NCI-H128 (cell line): ENCODE data around the gene PTPRJ.

ENCODE experiments used
- DNase-seq: peaks from one replicate; lab custom pipeline; 2025; ENCODE audit not compliant: unreplicated experiment; lab: John Stamatoyannopoulos, UW

The PTPRJ gene

DNA sequence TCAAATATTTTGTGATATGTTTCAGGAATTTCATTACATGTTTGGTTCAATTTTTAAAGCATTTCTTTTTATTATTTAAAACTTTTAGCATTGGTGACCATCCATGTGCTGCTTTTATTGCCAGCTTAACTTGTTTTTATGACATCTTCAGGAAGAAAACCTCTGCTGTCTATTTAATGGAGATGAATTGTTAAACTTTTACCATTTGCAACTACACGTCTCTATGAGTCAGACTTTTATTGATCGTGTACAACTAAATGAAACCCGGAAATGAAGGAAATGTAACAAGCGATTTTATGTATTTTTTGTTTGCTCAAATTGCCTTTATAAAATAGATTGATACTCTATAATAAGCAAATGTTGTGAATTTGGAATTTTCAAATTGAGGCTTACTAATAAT is 113.0 kb downstream of the PTPRJ start:
- no peak for DNase-seq

DNA sequence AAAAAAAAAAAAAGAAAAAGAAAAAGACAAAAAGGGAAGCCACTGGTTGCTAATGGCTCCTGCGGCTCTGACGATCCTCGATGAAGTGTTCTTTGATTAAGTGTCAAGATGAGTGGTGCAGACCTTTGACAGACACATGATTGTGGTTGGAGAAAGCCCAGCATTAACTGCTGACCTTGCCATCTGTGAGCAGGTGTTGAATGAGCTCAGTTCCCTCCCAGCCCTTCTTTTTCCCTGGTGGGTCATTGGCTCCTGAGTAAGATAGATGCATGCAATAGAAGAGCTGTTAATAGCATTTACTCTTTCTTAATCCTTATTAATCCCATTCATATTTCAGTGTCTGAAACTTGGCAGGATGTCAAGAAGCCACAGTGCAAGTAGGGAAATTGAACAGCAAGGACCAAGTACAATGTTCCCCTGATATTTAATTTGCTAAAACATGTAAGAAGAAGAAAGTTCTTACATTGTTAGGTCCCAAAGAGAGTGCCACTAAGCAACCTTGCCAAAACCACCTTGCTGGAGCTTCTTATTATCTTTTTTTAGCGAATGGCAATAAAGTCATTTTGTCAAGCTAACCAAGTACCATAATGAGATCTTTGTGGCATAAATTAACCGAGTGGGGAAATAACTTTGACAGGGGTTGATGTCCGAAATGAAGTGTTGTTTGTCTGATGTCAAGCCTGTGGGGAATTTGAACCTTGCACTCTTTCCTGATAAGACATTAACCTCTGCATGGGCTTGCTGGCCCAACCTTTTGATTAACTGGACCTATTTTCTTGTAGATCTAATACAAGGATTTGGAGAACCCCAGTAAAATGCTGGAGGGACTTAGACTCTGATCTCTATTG is 113.7 kb downstream of the PTPRJ start:
- DNase-seq: peak; percentile 85

DNA sequence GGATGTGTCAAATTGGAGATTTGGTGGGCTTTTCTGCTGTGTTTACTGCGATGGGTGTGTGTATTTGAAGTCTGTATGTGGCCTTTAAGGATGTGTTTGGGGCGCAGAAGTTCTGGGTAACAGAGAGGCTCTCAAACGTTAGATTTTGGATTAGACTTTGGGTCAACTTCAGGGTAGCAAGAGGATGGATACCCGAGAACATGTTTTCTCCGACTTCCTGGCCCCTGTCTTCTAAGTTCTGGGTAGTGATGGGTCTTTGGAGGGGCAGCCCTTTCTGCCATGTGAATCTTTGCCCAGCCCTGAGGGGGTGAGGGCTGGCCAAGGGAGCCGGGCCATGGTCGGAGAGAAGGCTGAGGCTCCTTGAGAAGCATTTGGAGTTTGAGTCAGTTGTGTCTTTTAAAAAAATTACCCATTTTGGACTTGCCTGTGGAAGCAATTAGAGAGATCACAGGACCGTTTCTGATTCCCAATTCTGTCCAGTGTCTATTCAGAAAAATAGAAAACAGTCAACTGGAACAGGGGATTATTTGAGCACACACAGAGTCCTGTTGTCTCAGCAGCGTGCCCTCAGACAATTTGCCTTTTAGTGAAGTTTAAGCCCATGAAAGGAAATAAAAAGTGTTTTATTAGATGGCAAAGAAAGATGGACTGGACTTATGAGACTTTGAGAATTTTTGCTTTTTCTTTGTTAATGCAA is 114.4 kb downstream of the PTPRJ start:
- DNase-seq: no peak

DNA sequence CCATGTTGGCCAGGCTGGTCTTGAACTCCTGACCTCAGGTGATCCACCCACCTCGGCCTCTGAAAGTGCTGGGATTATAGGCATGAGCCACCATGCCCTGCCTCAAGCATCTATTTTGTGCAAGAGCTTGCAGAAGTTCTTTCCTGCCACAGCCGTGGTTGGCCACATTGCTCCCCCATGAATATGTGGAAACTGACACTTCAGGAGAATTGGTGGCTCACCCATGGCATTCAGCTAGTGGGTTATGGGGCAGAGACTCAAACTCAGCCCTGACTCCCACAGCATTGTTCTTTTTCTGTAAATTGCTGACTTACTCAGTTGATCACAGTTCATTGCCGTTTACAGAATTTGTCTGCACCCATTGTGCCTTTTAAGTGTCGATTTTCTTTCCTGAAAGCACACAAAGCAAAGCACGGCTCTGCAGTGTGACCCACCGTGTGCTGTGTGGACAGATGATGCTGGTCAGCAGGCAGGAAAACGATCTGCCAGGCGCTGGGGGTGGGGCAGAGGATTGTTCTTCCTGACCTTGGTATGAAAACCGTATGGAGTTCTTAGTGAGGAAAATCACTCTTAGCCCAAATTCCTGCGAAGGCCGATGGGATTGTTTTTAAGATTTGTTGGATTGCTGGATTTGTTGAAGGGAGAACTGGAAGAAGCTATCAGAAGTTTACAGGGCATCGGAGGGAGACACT is 115.6 kb downstream of the PTPRJ start:
- DNase-seq: no peak

DNA sequence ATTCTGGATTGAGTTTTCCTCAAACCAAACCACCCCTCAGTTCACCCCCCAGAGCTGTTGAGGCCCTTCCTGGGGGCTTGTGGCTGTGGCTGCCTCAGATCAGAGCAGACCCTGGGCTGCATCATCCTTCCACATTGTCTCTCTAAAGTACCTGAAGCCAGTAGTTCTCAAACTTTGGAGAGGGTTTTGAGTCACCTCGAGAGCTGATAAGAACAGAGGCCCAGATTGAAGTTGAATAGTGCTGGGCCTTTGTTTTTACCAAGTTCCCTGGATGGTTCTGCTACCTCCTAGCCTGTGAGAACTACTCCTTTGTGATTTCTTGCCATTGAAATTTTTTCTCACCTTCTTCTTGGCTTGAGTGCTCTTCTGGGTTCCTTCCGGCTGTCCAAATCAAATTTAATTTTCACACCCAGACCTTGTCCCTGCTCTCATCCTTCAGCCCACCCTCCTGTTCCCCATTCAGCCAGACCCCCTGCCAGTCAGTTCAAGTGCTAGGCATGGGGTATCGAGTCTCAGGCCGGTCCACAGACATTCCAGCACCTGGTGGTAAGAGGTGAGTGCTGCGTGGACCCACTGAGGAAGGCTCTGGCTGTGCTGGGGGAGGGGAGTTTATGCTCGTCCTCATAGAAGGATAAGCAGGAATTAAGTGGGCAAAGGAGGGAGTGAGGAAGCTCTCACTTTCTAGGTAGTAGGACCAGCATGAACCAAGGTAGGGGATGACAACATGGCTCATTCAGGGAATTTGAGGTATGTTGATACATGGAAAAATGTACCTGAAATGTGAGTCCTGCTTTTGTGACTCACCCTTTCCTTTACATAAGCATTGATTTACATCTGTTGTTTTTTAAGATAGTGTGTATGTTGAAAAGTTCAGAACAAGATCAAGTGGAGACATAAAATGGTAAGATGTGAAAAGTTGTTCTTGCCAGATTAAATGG is 116.5 kb downstream of the PTPRJ start:
- no peak for DNase-seq

DNA sequence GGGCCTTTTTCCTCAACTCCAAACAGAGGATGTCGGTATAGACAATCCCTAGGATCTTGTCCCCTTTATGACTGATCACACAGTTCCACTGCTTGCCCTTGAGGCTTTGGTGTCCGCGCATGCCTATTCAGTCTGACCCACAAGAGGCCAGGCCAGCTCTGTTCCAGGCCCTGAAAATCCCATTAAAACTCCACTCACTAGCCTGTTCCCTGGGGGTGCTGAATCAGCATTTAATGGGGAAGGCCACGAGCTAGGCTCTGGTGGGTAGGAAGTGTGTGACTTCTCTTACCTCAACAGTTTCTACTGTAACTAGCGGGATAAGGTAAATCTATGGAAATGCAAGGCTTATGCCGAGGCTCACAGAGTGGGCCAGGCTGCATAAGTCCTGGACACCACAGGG is 117.7 kb downstream of the PTPRJ start:
- no peak for DNase-seq

DNA sequence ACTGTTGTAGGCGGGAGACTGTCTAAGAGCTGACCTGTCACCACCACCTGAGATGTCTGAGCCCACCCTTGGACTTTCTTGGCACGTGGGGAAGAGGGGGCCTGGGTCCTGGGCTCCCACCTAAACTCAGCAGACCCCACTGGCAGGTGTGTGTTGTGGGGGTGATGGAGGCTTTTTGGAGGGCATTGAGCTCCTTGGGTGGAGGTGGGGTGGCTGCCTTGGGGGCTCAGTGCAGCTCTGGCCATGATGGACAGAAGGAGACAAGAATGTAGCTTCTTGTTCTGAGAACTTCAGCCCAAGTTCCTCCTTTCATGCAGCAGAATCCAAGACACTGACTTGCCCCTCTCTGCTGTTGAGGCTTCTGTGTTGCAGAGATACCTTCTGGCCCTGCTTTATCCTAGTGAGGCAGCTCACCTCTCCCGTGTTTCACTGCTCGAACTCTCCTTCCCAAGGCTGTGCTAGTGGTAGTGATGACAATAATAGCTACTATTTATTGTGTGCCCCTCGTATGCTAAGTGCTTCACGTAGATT is 119.6 kb downstream of the PTPRJ start:
- no peak for DNase-seq

DNA sequence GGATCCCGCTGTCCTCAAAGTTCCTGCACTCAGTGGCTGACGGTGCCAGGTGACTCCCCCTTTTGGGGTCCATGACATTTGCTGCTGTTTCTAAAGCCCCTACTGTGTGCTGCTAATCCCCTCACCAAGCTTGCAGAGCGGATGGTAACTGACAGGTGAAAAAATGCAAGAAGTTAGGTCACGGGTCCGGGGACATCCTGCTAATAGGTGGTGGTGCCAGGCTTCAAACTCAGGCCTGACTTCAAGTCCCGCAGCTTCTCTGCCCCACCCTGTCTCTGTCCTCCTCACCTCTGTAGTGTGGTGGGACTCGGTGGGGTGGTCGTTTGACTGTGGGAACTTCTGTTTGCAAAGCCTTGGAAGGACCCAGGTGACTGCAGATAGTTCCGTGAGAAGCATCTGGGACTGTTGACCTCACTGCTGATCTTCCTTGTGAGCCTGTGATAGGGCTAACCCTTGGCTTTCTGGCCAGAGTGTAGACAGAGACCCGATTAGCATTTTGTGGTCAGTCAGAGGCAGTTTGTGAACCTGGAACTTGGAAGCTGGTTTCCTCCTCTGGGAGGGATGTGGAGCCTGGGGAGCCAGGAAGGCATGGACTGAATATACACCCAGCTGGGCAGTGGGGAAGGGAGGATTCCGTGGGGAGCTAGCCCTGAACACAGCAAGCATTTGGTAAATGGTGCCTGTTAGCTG is 120.8 kb downstream of the PTPRJ start:
- no peak for DNase-seq

DNA sequence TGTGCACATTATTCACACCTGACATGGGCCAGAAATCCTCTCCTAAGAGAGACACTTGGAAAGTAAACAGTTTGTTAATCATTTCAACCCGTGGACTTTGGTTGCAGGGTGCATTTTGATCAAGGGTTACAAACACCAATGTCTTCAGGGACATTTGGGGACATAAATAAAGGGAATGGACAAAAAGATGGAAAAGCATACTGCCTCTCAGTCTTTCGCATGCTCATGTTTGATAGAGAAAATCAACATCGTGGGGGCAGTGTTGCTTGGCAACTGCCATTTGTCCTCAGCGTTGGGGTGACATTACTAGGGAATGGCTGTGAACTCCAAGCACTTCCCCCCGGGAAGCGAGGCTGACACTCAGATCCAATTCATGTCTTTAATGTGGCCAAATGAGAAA is 121.6 kb downstream of the PTPRJ start:
- no peak for DNase-seq

DNA sequence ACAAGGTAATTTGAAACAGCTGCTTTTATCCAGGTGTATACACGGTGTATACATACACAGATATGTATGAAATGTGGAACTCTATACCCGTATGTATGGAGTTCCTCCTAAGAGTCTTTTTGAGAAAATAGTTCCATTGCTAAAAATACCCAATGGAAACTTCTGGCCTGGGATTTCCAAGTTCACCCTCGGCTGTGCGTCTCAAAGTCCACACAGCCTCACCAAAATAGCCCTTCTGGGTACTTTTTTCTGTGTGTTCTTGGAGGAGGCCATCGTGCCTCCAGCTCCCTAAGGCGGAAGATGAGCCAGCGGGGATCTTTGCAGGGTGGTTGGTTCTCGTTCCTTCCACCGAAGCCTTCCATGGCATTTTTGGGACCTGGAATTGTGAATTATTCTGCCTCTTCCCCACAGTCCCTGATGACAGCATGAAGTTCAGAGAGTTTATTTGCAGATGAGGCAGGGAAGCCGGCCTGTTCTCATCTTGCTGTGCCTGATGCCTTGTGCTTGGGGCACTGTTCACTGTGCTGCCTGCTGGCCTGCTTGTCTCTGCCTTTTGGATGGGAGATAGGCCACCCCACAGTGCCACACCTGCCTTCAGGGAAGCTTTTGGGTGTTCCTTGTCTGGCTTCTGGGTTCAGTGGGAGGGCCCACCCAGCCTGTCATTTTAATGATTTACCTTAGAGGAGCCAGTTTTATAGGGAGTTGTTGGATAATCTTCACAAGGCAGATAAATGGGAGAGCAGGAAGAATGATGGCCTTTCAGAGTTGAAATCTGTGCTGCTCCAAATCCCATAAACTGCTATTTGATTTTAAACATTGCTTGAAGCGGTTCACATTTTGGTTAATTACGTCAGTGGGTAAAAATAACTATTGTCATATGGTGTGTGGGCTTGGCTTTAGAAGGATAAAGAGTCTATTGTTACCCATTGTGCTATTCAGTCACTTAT is 123.5 kb downstream of the PTPRJ start:
- DNase-seq: no peak

DNA sequence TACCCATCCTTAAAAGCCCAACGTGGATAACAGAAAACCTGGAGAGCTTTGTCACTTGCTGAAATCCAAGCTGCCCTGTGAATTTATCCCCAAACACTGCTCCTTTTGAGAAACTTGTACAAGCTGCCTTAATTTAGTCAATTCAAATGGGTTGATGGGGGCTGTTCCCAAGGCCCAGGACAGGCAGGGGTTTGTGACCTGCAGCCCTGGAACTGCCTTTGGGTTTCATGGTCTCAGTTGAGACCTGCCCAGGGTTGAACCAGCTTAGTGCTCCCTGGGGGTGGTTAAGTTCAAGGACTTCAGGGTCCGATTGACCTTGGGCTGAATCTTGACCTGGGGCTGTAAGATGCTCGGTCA is 124.2 kb downstream of the PTPRJ start:
- no peak for DNase-seq

DNA sequence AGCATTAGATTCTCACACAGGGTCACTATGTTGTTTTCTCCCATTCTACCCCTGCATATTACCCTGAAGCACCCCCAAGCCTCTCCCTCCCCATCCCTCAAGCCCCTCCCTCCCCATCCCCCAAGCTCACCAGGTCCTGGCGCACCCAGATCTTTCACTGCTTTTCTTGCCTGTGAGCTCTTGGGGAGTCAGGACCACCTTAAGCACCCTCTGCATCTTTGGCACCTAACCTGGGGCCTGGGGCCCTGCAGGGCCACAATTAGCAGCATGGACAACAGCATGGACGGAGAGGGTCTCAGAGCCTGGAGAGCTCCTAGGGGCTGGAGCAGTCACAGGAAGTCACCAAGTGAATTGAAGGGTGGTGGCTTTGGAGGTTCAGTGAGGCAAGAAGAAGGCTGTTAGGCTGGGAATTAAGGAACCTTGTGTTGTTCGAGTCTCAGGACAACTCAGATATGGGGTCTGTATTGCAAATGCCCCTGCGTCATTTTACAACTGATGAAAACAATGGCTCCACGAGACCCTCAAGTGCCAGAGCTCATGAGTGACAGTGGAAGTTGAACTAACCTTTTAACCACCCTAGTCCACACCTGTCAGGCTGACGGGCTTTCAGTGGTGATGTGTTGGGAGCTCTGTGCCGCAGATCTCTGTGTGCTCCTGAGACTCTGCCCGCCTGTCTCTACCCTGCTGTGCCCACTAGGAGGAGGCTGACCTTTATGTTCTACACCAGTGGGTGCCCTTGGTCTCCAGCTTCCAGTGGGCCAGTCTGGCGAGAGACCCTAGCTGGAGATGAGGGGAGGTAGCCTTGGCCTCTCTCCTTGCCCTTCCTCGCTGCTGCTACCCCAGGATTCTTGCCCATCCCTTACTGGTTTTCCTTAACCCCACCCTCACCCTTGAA is 125.0 kb downstream of the PTPRJ start:
- DNase-seq: no peak

DNA sequence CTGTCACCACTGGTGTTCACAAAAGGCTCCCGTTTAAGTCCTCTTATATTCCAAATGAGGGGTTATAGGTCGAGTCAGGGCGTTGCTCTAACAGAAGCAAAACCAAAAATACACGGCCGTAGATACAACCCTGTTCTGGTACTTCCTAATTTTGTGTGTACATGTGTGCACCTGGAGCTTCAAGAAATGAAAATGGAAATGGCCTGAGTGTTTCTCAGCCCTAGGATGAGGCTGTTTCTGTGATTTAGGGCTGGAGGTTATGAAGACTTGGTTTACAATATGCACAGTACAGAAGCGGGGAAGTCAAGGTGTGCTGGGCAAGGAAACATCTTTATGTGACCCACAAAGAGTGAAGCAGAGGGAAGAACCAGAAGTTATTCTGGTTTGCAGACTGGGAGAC is 125.8 kb downstream of the PTPRJ start:
- DNase-seq: no peak

DNA sequence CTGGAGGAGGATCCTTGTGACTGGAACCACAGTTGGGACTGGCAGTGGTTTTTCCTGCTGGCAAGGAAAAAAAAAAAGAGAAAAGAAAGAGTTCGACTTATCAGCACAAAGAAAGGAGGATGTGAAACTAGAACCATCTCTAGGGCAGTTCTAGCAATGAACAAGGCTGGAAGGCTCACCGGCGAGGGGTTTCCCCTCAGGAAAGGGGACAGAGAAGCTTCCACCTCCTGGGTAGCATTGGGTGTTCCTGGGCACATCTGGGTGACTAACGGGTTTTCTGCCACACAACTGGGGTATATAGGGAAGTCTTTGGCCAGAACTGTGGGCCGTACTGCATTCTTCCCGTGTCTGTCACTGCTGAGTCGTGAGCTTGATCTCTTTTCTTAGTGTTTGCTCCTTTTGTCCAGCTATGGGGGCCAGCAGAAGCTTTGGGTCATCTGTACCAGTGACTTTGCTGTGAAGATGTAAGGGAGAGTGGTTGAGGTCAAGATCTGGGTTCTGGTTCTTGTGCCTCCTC is 126.9 kb downstream of the PTPRJ start:
- DNase-seq: no peak

DNA sequence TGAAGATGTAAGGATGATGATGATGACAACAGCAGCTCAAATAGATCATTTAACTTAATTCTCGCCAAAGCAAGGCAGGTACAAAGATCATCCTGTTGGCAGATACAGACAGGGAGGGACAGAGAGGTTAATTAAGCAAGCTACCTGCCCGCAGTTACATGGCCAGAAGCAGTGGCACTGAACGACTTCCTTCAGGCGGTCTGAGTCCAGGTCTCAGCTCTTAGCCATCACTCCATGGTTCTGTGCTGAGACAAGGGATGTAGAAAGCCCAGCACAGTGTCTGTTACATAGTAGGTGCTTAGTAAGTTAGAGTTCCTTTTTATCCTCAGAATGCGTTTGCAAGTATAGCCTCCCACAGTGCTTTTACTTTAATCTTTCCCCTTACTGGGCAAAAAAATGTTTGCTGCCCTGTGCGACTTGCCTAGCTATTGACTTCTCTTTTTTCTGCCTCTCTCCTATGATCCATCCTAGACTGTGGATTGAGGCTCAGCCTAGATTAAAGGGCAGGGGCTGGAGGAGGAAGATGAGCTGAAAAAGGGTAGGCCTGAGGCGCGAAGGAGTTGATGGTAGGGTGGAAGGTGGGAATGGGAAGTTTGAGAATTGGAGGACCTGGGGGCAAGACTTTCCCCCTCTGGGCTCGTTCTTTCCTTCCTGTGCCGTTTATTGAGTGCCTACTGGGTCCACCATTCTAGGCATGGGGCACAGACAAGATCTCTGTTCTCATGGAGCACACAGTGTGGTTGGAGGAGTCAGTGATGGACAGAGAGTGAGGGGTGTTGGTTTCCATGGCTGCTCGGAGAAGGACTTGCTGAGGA is 128.1 kb downstream of the PTPRJ start:
- no peak for DNase-seq

DNA sequence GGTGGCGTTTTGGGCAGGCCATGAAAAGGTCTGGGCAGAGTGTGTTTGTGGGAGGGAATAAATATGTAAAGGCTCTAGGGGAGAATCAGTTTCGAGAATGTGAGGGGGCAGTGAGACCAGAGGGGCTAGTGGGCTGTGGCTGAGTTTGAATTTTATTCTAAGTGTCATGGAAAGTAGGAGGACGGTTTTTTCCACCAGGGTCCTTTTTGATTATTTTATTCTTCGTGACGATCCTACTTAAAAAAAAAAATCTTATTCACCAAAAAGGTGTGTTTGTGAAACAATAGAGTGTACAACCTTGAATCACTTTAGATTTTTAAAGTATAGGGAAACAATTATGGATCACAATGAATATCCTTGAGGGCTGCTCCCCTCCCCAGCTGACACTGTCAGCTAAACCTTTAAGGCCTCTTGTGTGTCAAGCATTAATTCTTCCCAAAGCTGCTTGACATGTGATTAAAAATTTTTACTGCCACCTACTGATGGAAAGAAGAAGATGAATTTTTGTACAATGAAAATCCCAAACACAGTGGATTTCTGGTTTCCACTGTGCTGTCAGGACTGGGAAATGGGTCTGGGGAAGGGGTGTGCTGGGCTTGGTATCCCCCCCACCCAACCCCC is 128.8 kb downstream of the PTPRJ start:
- no peak for DNase-seq

DNA sequence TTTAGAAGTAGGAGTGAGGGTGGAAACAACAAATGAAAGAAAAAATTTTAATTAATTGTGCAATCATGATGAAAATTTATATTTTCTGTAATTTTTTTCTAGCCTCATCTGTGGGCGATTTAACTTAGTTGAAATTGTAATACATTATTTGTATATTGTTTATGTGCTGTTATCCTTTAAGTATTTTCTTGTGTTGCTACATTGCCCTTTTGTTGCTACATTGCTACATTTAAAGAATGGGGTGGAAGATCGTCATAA is 130.1 kb downstream of the PTPRJ start:
- no peak for DNase-seq
